ENCODE measurements around the gene COL25A1.
"Not testable (repeated sequence)": the region's sequence is repeated elsewhere in the genome, so short reads cannot be mapped to it uniquely, and the experiment has no call there.

Gene COL25A1

GRCh38 chr4:108943976-108944591 lies 358.4 kb downstream of the COL25A1 start:
- no peak for DNase-seq

- no peak for DNase-seq
Observed at GRCh38 chr4:108943371-108943770, 359.1 kb downstream of the COL25A1 start.

- DNase-seq, result no peak
Observed at GRCh38 chr4:108941904-108942430, 360.5 kb downstream of the COL25A1 start.

- no peak for DNase-seq
Observed at GRCh38 chr4:108940634-108941033, 361.8 kb downstream of the COL25A1 start.

- no peak for DNase-seq
Observed at GRCh38 chr4:108940149-108940548, 362.3 kb downstream of the COL25A1 start.

- no peak for DNase-seq
Observed at GRCh38 chr4:108937066-108937465, 365.4 kb downstream of the COL25A1 start.

GRCh38 chr4:108933925-108934324 lies 368.5 kb downstream of the COL25A1 start:
- not testable (repeated sequence) for DNase-seq

- DNase-seq, result no peak
Observed at GRCh38 chr4:108933046-108933445, 369.4 kb downstream of the COL25A1 start.

- no peak for DNase-seq
Observed at GRCh38 chr4:108931926-108932325, 370.5 kb downstream of the COL25A1 start.

GRCh38 chr4:108930186-108930585 lies 372.3 kb downstream of the COL25A1 start:
- DNase-seq, result no peak

- DNase-seq, result no peak
Observed at GRCh38 chr4:108926781-108927180, 375.7 kb downstream of the COL25A1 start.

- DNase-seq, result no peak
Observed at GRCh38 chr4:108926061-108926460, 376.4 kb downstream of the COL25A1 start.

- DNase-seq, result no peak
Observed at GRCh38 chr4:108922191-108922590, 380.3 kb downstream of the COL25A1 start.

- DNase-seq, result no peak
Observed at GRCh38 chr4:108920395-108921087, 381.9 kb downstream of the COL25A1 start.

GRCh38 chr4:108919226-108919893 lies 383.1 kb downstream of the COL25A1 start:
- no peak for DNase-seq

- no peak for DNase-seq
Observed at GRCh38 chr4:108917255-108917654, 385.2 kb downstream of the COL25A1 start.

- no peak for DNase-seq
Observed at GRCh38 chr4:108916638-108917037, 385.8 kb downstream of the COL25A1 start.

GRCh38 chr4:108906866-108907367 lies 395.5 kb downstream of the COL25A1 start:
- DNase-seq, result no peak

- no peak for DNase-seq
Observed at GRCh38 chr4:108906006-108906405, 396.5 kb downstream of the COL25A1 start.

GRCh38 chr4:108903464-108904221 lies 398.8 kb downstream of the COL25A1 start:
- DNase-seq, result no peak

GRCh38 chr4:108902769-108903168 lies 399.7 kb downstream of the COL25A1 start:
- no peak for DNase-seq

GRCh38 chr4:108901291-108901690 lies 401.2 kb downstream of the COL25A1 start:
- no peak for DNase-seq

GRCh38 chr4:108900018-108900580 lies 402.4 kb downstream of the COL25A1 start:
- no peak for DNase-seq
